Activated naive CD8-positive, alpha-beta T cell treated with anti-CD3 and anti-CD28 coated beads for 36 hours (primary cell): ENCODE data around the gene TEX29. TPM values are rescaled to one million over a fixed set of nuclear protein-coding genes. Genes with fewer than 3 reads are reported as not detected.

ENCODE experiments used
- total RNA-seq, 2 experiments: library from RNA; stranded (reverse); gene quantifications; one replicate each; pipeline ENCODE4 v1.2.3, GENCODE V29; 2021

Gene TEX29
- total RNA-seq, 2 experiments from 2014 or later = 0.46 TPM; not detected in 1

Other genes with a start within 250 kb of the TEX29 start
- gene ARHGEF7, start 205.3 kb upstream of the TEX29 start, total RNA-seq = 10 to 100 TPM; 46.5 to 46.7 TPM